Psoas muscle (tissue), 8 donors: ENCODE data around the gene BMP5. TPM values are rescaled to one million over a fixed set of nuclear protein-coding genes. Genes with fewer than 3 reads are reported as not detected.

Experiments used
- ATAC-seq, 4 donors: fragments of 200-7000 bp; cut with Tn5 transposase; one replicate each; pipeline ENCODE4 v1.9.1; 2020; ENCODE audit warnings: moderate library complexity in 3 of 4, mild to moderate bottlenecking in 2 of 4
- DNase-seq, 2 donors: peaks; one replicate each; pipeline ENCODE4 v3.0.0-alpha.2; 2020
- H3K27ac ChIP-seq: fragments of 200-600 bp; one replicate; pipeline ENCODE4 v1.8.0; 2022
- H3K27me3 ChIP-seq, 3 donors: fragments of 200-600 bp in 1 of 3; one replicate each; pipeline versions ENCODE4 v1.6.1 to v1.8.0; 2013 to 2022; ENCODE audit warnings: low read length in 2 of 3, mild to moderate bottlenecking in 2 of 3, moderate library complexity in 1 of 3; ENCODE audit not compliant: insufficient read depth in 3 of 3
- H3K36me3 ChIP-seq, 2 donors: fragments of 200-600 bp in 1 of 2; one replicate each; pipeline versions ENCODE4 v1.6.1 to v1.8.0; 2013 to 2022; ENCODE audit warnings: low read depth in 1 of 2, mild to moderate bottlenecking in 1 of 2, moderate library complexity in 1 of 2; ENCODE audit not compliant: insufficient read depth in 1 of 2
- H3K4me1 ChIP-seq: fragments of 200-600 bp; one replicate; pipeline ENCODE4 v1.8.0; 2022
- H3K4me3 ChIP-seq: fragments of 200-600 bp; one replicate; pipeline ENCODE4 v1.8.0; 2022; ENCODE audit warnings: mild to moderate bottlenecking
- H3K9me3 ChIP-seq: fragments of 200-600 bp; one replicate; pipeline ENCODE4 v1.8.0; 2022
- WGBS, 3 donors: extraction: QIAGEN DNeasy Blood & Tissue Kit; methylation state at CpG; one replicate each; pipeline versions ENCODE4 v1.1.6 to v1.1.7; 2013; 5-methylcytosine and 5-hydroxymethylcytosine counted together
- intact Hi-C, 2 donors: fragments of 100-400 bp; cut with DNase I; formaldehyde crosslinking; loops; one replicate each; pipeline versions ENCODE4 v1.11.0 to v1.14.2; 2022
- polyA plus RNA-seq, 3 donors: library from polyadenylated mRNA; stranded (reverse); fragments of 200-250 nt; gene quantifications; one replicate each; pipeline ENCODE4 v1.2.3, GENCODE V29; 2013
- total RNA-seq, 4 donors: library from RNA; stranded (reverse); fragmentation: NEBNext Ultra II Directional in 2 of 4; extraction: Animal tissue kit (Norgen Biotek cat#: 25700) in 2 of 4; gene quantifications; one replicate each; pipeline versions ENCODE4 v1.2.1 to v1.2.4, GENCODE V29; 2021 to 2023
- TF ChIP-seq, protein P1 (sequence below): fragments of 200-600 bp; IDR thresholded peaks from one replicate; pipeline ENCODE4 v1.8.0; 2022; ENCODE audit warnings: antibody characterized with exemption
- donor health status: healthy with polysubstance abuse.
- donor health status: DM: no; HTN: no; CAD: no; lungs with moderate emphysema.
- donor health status: Bipolar disorder and iron deficiency.
- donor health status: healthy.
- donor health status: DM: yes; HTN: yes; CAD: no.
- donor health status: DM: no; HTN: no; CAD: no.
- donor health status: DM: no; HTN: no; CAD: no.
- donor health status: DM: yes; HTN: yes; CAD: no.

BMP5 gene
- total and polyA plus RNA-seq, 7 donors = 0.76 to 3.5 (median 1.5) TPM

DNA sequence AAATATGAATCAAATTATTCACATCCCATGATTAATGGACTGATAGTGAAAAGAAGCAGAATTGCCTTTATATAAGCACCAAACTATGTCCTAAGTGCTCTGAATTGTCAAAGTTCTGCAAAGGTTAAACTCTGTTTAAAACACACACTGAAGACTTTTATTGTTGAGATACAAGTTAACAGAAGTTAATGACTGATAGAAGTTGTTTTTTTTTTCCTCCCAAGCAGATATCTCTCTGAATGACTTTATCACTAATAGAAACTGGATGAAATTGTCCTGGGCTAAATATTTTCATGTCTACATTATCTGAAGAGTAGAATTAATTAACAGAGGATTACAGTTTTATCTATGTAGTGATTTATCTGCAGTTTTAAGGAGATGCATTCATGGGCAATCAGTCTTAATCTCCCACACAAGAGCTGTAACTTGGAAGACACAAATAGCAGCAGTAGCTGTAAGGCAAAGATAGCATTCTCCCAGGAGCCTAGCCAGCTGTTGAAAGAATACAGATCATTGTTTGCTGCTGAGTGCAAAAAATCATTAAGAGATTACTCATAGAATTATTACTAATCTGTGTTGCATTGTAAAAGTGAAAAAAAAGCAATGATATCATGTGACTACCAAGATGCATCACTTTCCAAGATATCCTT, 49.9 kb downstream of the BMP5 start:
- Histone ChIP-seq H3K9me3 (no peaks in the 10 kb centered on the region), H3K36me3 (no peaks in the 10 kb centered on the region), H3K4me1 (no peaks in the 10 kb centered on the region), H3K27me3 (no peaks in the 10 kb centered on the region), H3K4me3 (no peak overlapping the region), H3K27ac (no peak overlapping the region)
- ATAC-seq (no peak), DNase-seq (no peak)
- intact Hi-C loops = no loop called here
- TF ChIP-seq, protein P1, sequence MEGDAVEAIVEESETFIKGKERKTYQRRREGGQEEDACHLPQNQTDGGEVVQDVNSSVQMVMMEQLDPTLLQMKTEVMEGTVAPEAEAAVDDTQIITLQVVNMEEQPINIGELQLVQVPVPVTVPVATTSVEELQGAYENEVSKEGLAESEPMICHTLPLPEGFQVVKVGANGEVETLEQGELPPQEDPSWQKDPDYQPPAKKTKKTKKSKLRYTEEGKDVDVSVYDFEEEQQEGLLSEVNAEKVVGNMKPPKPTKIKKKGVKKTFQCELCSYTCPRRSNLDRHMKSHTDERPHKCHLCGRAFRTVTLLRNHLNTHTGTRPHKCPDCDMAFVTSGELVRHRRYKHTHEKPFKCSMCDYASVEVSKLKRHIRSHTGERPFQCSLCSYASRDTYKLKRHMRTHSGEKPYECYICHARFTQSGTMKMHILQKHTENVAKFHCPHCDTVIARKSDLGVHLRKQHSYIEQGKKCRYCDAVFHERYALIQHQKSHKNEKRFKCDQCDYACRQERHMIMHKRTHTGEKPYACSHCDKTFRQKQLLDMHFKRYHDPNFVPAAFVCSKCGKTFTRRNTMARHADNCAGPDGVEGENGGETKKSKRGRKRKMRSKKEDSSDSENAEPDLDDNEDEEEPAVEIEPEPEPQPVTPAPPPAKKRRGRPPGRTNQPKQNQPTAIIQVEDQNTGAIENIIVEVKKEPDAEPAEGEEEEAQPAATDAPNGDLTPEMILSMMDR = no peak

DNA sequence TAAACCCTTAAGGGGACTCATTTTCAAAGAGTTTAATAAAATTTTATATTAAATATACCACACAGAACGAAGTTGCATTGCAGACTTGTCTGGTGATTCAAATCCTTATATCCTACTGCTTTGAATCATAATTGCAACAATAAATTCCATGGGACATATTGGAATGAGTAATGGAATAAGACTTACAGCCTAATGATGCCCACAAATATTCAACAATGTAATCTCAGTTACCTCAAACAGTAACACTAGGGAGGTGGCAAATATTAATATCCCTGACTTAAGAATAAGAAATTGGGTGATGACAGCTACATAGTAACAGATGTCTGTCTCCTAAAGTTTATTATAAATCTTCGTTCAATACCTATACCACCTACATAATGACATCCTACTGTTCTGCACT, 52.6 kb downstream of the BMP5 start:
- ATAC-seq (no peak), DNase-seq (no peak)
- intact Hi-C loops = no loop called here
- Histone ChIP-seq H3K27ac (no peak overlapping the region), H3K4me3 (no peak overlapping the region), H3K9me3 (no peaks in the 10 kb centered on the region), H3K36me3 (no peaks in the 10 kb centered on the region), H3K27me3 (no peaks in the 10 kb centered on the region), H3K4me1 (no peaks in the 10 kb centered on the region)
- TF ChIP-seq, protein P1 = no peak
- 44 to 73% (median 56%) methylated on average over 2 of the region's 2 CpGs for WGBS, 3 donors

DNA sequence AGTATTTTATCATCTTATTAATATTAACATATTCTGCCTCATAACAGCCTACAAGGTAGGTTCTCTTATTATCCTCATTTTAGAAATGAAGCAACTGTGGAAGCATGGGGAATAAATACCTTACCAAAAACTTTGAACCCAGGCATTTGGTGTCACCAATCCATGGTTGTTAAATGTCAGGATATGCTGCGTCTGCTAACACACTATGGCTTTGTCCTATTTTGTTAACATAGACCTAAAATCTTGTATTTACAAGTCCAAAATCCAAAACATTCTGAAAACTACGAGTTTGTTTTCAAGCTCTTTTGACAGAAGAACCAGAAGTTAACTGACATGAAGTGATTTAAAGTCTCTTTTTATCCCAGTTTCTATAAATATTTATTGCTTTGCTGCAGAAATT, 53.4 kb downstream of the BMP5 start:
- WGBS, 3 donors = 75 to 87% (median 78%) methylated on average over 2 of the region's 2 CpGs

DNA sequence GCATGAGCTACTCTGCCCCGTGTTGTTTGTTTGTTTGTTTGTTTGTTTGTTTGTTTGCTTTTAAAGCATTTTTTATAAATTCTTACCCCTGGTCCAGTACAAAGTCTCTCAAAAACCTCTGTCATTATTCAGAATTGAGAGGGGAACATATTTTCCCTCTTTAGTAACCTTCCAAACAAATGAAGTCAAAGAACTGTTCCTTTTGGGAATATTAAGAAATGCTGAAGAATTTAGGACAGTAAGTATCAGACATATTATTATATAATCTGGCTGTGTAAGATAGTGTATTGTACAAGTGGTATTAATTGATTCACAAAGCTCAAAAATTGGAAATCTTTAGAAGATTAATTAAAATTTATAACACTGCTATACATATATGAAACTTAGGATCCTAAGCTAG, 54.7 kb downstream of the BMP5 start:
- no peak for ATAC-seq
- H3K36me3 ChIP-seq = no peaks in the 10 kb centered on the region

More for the DNA sequence above, 53.4 kb downstream of the BMP5 start:
- no peak for DNase-seq
- no peaks in the 10 kb centered on the region for H3K27me3 ChIP-seq
- ATAC-seq = no peak
- no peaks in the 10 kb centered on the region for H3K4me1 ChIP-seq
- H3K9me3 ChIP-seq = no peaks in the 10 kb centered on the region
- H3K4me3 ChIP-seq = no peak overlapping the region
- intact Hi-C loops = no loop called here
- no peak overlapping the region for H3K27ac ChIP-seq
- H3K36me3 ChIP-seq = no peaks in the 10 kb centered on the region
- TF ChIP-seq, protein P1 = no peak

More for the DNA sequence above, 54.7 kb downstream of the BMP5 start:
- Histone ChIP-seq H3K27ac (no peak overlapping the region), H3K9me3 (no peaks in the 10 kb centered on the region), H3K4me1 (no peaks in the 10 kb centered on the region), H3K4me3 (no peak overlapping the region), H3K27me3 (no peaks in the 10 kb centered on the region)
- intact Hi-C loops = no loop called here
- TF ChIP-seq, protein P1 = no peak
- whole genome bisulfite sequencing, 3 donors = 52 to 70% (median 63%) methylated on average over 1 of the region's 1 CpG
- no peak for DNase-seq
